Omental fat pad (tissue), 4 donors: Measurements from ENCODE around the gene MACROD2. TPM values are rescaled to one million over a fixed set of nuclear protein-coding genes. Genes with fewer than 3 reads are reported as not detected.
"Not testable (repeated sequence)": the region's sequence is repeated elsewhere in the genome, so short reads cannot be mapped to it uniquely, and the experiment has no call there.

ENCODE experiments used
- ATAC-seq: fragments of 150-250 bp; one replicate; pipeline ENCODE4 v1.9.1; 2016; ENCODE audit warnings: mild to moderate bottlenecking, moderate library complexity; ENCODE audit not compliant: low FRiP score
- DNase-seq: peaks from one replicate; pipeline ENCODE4 v3.0.0-alpha.2; 2019; ENCODE audit warnings: low spot score
- total RNA-seq, 4 donors: library from RNA; depleted of rRNA; stranded (reverse); fragments of >200 nt; gene quantifications; one replicate each; pipeline ENCODE4 v1.1.0, GENCODE V29; 2016
- TF ChIP-seq, protein P1 (sequence below), 3 donors: fragments of 450-650 bp; IDR thresholded peaks; one replicate each; pipeline ENCODE4 v1.5.1; 2016 to 2017; ENCODE audit warnings: antibody characterized with exemption in 3 of 3, mild to moderate bottlenecking in 3 of 3, moderate library complexity in 2 of 3

MACROD2 gene
- total RNA-seq, 4 donors from 2014 or later, result 6.8 to 54.1 (median 7.4) TPM

DNA sequence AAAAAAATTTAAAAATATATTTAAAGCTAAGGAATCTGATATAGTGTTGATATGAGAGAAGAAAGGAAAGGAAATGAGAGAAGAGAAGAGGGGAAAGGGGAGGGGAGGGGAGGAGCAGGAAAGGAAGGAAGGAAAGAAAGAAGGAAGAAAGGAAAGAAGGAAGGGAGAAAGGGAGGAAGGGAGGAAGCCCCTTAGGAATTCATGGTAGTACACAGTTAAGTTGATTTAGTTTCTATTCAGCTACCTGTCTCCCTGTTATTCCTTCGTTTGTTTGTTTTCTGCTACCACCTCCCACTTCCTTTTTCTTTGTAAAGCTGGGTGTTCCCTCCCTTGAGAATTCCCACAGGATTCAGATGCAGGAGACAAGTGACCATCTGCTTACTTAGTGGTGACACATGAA is 1367.5 kb downstream of the MACROD2 start:
- TF ChIP-seq, protein P1, sequence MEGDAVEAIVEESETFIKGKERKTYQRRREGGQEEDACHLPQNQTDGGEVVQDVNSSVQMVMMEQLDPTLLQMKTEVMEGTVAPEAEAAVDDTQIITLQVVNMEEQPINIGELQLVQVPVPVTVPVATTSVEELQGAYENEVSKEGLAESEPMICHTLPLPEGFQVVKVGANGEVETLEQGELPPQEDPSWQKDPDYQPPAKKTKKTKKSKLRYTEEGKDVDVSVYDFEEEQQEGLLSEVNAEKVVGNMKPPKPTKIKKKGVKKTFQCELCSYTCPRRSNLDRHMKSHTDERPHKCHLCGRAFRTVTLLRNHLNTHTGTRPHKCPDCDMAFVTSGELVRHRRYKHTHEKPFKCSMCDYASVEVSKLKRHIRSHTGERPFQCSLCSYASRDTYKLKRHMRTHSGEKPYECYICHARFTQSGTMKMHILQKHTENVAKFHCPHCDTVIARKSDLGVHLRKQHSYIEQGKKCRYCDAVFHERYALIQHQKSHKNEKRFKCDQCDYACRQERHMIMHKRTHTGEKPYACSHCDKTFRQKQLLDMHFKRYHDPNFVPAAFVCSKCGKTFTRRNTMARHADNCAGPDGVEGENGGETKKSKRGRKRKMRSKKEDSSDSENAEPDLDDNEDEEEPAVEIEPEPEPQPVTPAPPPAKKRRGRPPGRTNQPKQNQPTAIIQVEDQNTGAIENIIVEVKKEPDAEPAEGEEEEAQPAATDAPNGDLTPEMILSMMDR (IDR thresholded peaks at IDR 0.05), result no peak
- ATAC-seq (no peak), DNase-seq (no peak)

DNA sequence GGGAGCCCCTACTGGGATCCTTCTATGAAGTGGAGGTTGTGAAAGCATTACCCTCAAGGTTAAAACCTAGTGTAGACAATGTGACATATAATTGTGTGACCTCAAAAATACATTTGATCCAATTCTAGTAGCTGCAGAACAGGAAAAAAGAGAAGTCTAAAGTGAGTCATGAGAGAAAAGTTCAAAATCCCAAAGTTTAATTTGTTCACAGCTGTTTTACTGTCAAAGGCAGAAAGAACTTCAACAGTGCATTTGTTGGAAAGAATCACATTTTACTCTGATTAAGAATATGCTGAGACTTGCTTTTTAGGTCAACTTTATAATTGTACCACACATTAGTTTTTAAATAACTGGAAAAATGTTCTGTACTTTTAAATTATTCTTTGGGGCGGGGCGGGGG is 1369.5 kb downstream of the MACROD2 start:
- ATAC-seq (no peak), DNase-seq (no peak)
- TF ChIP-seq, protein P1 (IDR thresholded peaks at IDR 0.05), result no peak

DNA sequence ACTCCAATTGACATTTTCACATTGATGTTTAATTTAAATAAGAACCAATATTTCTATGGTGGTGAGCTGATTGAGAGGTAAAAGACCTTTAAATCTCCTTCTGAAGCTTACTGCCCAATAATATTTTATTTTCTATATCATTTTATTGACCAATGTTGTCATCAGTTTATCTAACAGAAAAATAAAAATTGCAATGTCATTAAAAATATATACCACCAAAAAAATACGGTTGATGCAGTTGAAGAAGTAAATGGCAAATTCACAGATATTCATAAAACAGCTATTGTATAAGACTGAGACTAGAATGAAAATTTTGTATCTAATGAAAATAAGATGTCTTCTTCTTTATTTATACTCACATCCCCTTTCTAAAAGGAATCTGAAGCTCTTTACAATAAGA is 1375.1 kb downstream of the MACROD2 start:
- ATAC-seq, result no peak
- TF ChIP-seq, protein P1 (IDR thresholded peaks at IDR 0.05), result no peak
- DNase-seq, result no peak

DNA sequence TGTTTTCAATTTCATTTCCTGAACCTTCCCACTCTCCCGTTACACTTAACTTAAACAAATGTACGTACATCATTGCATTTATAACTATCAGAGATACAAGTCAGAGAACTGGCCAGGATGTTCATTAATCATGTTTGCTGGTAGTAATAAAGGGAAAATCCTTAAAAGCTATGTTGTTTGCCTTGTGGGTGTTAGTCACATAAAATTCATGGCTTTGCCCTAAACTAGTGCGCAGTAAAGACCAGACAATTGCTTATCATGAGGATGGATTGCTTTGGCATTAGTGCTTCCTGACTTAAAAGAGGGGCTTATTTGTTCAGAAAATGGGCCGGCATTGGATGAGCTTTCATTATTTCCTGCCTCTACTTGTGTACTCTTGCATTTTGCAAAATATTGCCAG is 1379.4 kb downstream of the MACROD2 start:
- DNase-seq, result no peak
- TF ChIP-seq, protein P1 (IDR thresholded peaks at IDR 0.05), result no peak
- ATAC-seq, result no peak

DNA sequence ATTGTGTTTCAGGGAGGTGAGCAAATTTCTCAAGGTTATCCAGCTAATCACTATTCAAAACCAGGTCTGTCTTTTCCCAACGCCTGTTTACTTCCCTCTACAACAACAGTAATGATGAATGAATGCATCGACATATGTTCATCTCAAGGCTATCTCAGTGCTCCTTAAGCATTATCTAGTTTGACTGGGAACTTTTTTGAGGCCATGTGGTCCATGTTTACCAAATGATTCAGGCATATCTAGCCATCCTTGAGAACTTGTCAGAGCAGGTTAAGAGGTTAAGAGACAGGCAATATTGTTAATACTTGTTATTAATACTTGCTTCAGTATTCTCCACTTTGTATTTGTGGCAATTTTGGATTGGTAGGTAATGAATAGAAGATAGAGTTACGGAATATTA is 1380.5 kb downstream of the MACROD2 start:
- ATAC-seq (no peak), DNase-seq (no peak)
- TF ChIP-seq, protein P1 (IDR thresholded peaks at IDR 0.05), result no peak

DNA sequence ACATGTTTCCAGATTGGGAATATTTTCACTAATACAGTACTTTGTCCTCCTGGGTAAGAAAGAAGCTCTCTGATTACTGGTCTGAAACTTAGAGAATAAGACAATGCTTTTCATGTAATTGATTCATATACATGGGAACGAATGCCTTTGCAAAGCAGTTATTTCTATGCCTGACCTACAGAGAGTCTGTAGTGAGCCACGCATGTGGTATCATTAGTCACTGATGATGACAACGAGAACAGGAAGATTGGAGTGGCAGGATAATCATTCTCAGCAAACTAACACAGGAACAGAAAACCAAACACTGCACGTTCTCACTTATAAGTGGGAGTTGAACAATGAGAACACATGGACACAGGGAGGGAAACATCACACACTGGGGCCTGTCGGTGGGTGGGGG is 1382.3 kb downstream of the MACROD2 start:
- ATAC-seq, DNase-seq: not testable (repeated sequence)

DNA sequence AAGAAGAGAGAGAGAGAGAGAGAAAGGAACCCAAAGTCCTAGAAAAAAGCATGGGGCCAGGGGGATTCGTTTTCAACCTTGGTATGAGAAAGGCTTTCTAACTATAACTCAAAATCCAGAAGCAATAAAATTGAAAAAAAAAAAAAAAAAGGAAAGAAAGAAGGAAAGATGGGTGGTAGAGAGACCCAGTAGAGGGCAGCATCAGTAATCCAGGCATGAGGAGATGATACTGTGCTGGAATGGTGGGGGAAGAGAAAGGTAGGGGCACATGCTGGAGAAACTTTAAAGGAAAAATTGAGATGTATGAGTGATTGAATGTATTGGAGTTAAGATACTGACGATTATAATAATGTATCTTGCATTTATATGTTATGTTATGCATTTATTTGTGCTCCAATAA is 1382.8 kb downstream of the MACROD2 start:
- DNase-seq, result no peak
- ATAC-seq, result no peak
- TF ChIP-seq, protein P1 (IDR thresholded peaks at IDR 0.05), result no peak
